ENCODE results near the gene GJC1.
A peak's percentile ranks its signal among the peaks of the same experiment; 100 is the strongest.

GJC1 gene

GRCh38 chr17:44829523-44830358 lies at the start of gene GJC1:
TSS of gene GJC1 (minus strand) at chr17:44830287. CDS start at chr17:44805817, 24,470 bp downstream.
- Mint-ChIP-seq H3K4me1 (peaks cover 50% of the 10 kb centered on the region), H3K27me3 (ENCODE audit: low read depth, poor library complexity) (no peaks in the 10 kb centered on the region), H3K36me3 (ENCODE audit: low read depth) (peaks cover 2% of the 10 kb centered on the region), H3K4me3 (peak within 1 kb of the TSS; percentile 99), H3K9me3 (peaks cover 5% of the 10 kb centered on the region), H3K27ac (peak within 1 kb of the TSS; percentile 98)
- no peak for TF ChIP-seq CTCF (IDR thresholded peaks at IDR 0.05)
- DNase-seq, result peak; percentile 77

- no peaks in the 10 kb centered on the region for H3K4me1 Mint-ChIP-seq
- no peaks in the 10 kb centered on the region for H3K9me3 Mint-ChIP-seq
- no peak for DNase-seq
- no peak overlapping the region for H3K27ac Mint-ChIP-seq
- H3K27me3 Mint-ChIP-seq (ENCODE audit: low read depth, poor library complexity), result no peaks in the 10 kb centered on the region
- H3K36me3 Mint-ChIP-seq (ENCODE audit: low read depth), result peaks cover 62% of the 10 kb centered on the region
- no peak overlapping the region for H3K4me3 Mint-ChIP-seq
- TF ChIP-seq CTCF (IDR thresholded peaks at IDR 0.05), result no peak
Measured at GRCh38 chr17:44879376-44879775, 49.3 kb upstream of the GJC1 start.

GRCh38 chr17:44878627-44879221 lies 48.6 kb upstream of the GJC1 start:
- no peaks in the 10 kb centered on the region for H3K4me1 Mint-ChIP-seq
- no peaks in the 10 kb centered on the region for H3K27me3 Mint-ChIP-seq (ENCODE audit: low read depth, poor library complexity)
- H3K27ac Mint-ChIP-seq, result no peak overlapping the region
- no peaks in the 10 kb centered on the region for H3K9me3 Mint-ChIP-seq
- DNase-seq, result peak; percentile 23
- peak; percentile 48 for TF ChIP-seq CTCF (IDR thresholded peaks at IDR 0.05)
- peaks cover 61% of the 10 kb centered on the region for H3K36me3 Mint-ChIP-seq (ENCODE audit: low read depth)
- H3K4me3 Mint-ChIP-seq, result no peak overlapping the region

GRCh38 chr17:44877121-44877520 lies 47.0 kb upstream of the GJC1 start:
- no peaks in the 10 kb centered on the region for H3K27me3 Mint-ChIP-seq (ENCODE audit: low read depth, poor library complexity)
- H3K27ac Mint-ChIP-seq, result no peak overlapping the region
- TF ChIP-seq CTCF (IDR thresholded peaks at IDR 0.05), result no peak
- no peaks in the 10 kb centered on the region for H3K4me1 Mint-ChIP-seq
- H3K9me3 Mint-ChIP-seq, result no peaks in the 10 kb centered on the region
- no peak for DNase-seq
- no peak overlapping the region for H3K4me3 Mint-ChIP-seq
- peaks cover 54% of the 10 kb centered on the region for H3K36me3 Mint-ChIP-seq (ENCODE audit: low read depth)

- Mint-ChIP-seq H3K4me1 (no peaks in the 10 kb centered on the region), H3K36me3 (ENCODE audit: low read depth) (peaks cover 52% of the 10 kb centered on the region), H3K27ac (peak overlapping the region; percentile 52), H3K9me3 (no peaks in the 10 kb centered on the region), H3K4me3 (no peak overlapping the region), H3K27me3 (ENCODE audit: low read depth, poor library complexity) (no peaks in the 10 kb centered on the region)
- no peak for DNase-seq
- TF ChIP-seq CTCF (IDR thresholded peaks at IDR 0.05), result no peak
Measured at GRCh38 chr17:44875761-44876160, 45.7 kb upstream of the GJC1 start.

Measured in nephron progenitor cell (in vitro differentiated cells).